Endodermal cell (in vitro differentiated cells): ENCODE data around the gene TNFRSF8. TPM values are rescaled to one million over a fixed set of nuclear protein-coding genes. Genes with fewer than 3 reads are reported as not detected.
"Not testable (repeated sequence)": the region's sequence is repeated elsewhere in the genome, so short reads cannot be mapped to it uniquely, and the experiment has no call there.

Source experiments
- DNase-seq: peaks from one replicate; pipeline ENCODE4 v3.0.0-alpha.2; 2017
- H3K27ac ChIP-seq: 2 replicates; pipeline ENCODE4 v1.5.1; 2013; ENCODE audit warnings: mild to moderate bottlenecking, low read depth, low read length, moderate library complexity
- H3K27me3 ChIP-seq: 2 replicates; pipeline ENCODE4 v1.6.1; 2013; ENCODE audit warnings: mild to moderate bottlenecking, low read length, moderate library complexity; ENCODE audit not compliant: insufficient read depth, control insufficient read depth, poor library complexity, severe bottlenecking
- H3K36me3 ChIP-seq: 2 replicates; pipeline ENCODE4 v1.7.0; 2013; ENCODE audit warnings: mild to moderate bottlenecking, low read length, moderate library complexity; ENCODE audit not compliant: control insufficient read depth, insufficient read depth
- H3K4me1 ChIP-seq: one replicate; pipeline ENCODE4 v1.7.0; 2013; ENCODE audit warnings: low read length; ENCODE audit not compliant: control insufficient read depth, insufficient read depth
- H3K4me3 ChIP-seq: 2 replicates; pipeline ENCODE4 v1.5.1; 2013; ENCODE audit warnings: mild to moderate bottlenecking, low read length, moderate library complexity
- H3K9ac ChIP-seq: 2 replicates; pipeline ENCODE4 v1.6.1; 2013; ENCODE audit warnings: mild to moderate bottlenecking, low read length, moderate library complexity; ENCODE audit not compliant: poor library complexity, severe bottlenecking; ENCODE audit errors: extremely low read depth
- H3K9me3 ChIP-seq: 2 replicates; pipeline ENCODE4 v1.6.1; 2013; ENCODE audit warnings: mild to moderate bottlenecking, low read length, moderate library complexity; ENCODE audit not compliant: control insufficient read depth
- H3K27ac Mint-ChIP-seq: 2 replicates; pipeline ENCODE4 v1.8.0; 2020; ENCODE audit warnings: mixed read lengths
- H3K27me3 Mint-ChIP-seq: 2 replicates; pipeline ENCODE4 v1.8.0; 2021; ENCODE audit warnings: mild to moderate bottlenecking, mixed read lengths; ENCODE audit not compliant: insufficient read depth
- H3K36me3 Mint-ChIP-seq: 2 replicates; pipeline ENCODE4 v1.8.0; 2020; ENCODE audit warnings: low read depth, mixed read lengths
- H3K4me1 Mint-ChIP-seq: 2 replicates; pipeline ENCODE4 v1.8.0; 2020; ENCODE audit warnings: mixed read lengths
- H3K4me3 Mint-ChIP-seq: 2 replicates; pipeline ENCODE4 v1.8.0; 2020; ENCODE audit warnings: mild to moderate bottlenecking, moderate library complexity, mixed read lengths
- H3K9me3 Mint-ChIP-seq: 2 replicates; pipeline ENCODE4 v1.8.0; 2020; ENCODE audit warnings: mild to moderate bottlenecking, mixed read lengths
- CTCF ChIP-seq: fragments of 200-600 bp; sonication (generic); conservative IDR thresholded peaks from 2 replicates; pipeline ENCODE4 v1.5.0; 2021; ENCODE audit warnings: antibody characterized with exemption, mild to moderate bottlenecking
- WGBS, 2 experiments: methylation state at CpG; one replicate each; pipeline versions ENCODE4 v1.1.5 to v1.1.7; 2013; ENCODE audit warnings: missing lambda C conversion rate in 2 of 2, mixed read lengths in 1 of 2; ENCODE audit not compliant: insufficient coverage in 1 of 2, insufficient read length in 1 of 2; 5-methylcytosine and 5-hydroxymethylcytosine counted together
- total RNA-seq, 2 donors: library from RNA; stranded (reverse); fragmentation: NEBNext Ultra II Directional in 1 of 2; extraction: Animal tissue kit (Norgen Biotek cat#: 25700) in 1 of 2; gene quantifications; 2 replicates in 1 of 2; 3 replicates in 1 of 2; pipeline ENCODE4 v1.2.1, GENCODE V29; 2021

Gene TNFRSF8
- total RNA-seq, 2 donors from 2014 or later, result 0.69 to 2.3 TPM

GRCh38 chr1:12106861-12107260 lies 43.8 kb downstream of the TNFRSF8 start:
- H3K36me3 ChIP-seq, H3K27ac ChIP-seq, H3K4me1 Mint-ChIP-seq, H3K4me3 ChIP-seq, H3K4me3 Mint-ChIP-seq, H3K9ac ChIP-seq, H3K36me3 Mint-ChIP-seq, H3K9me3 Mint-ChIP-seq, H3K9me3 ChIP-seq, H3K4me1 ChIP-seq, H3K27me3 ChIP-seq, H3K27ac Mint-ChIP-seq, H3K27me3 Mint-ChIP-seq: not testable (repeated sequence)
- 89 to 92% methylated on average over 7 to 9 of the region's 9 CpGs for WGBS, 2 experiments
- peak; percentile 73 for DNase-seq
- peak; percentile 80 for TF ChIP-seq CTCF

GRCh38 chr1:12107718-12108117 lies 44.6 kb downstream of the TNFRSF8 start:
- Histone ChIP-seq H3K27me3 (no peaks in the 10 kb centered on the region), H3K36me3 (no peaks in the 10 kb centered on the region), H3K4me3 (no peak overlapping the region), H3K9me3 (no peaks in the 10 kb centered on the region), H3K27ac (no peak overlapping the region), H3K9ac (no peak overlapping the region), H3K4me1 (no peaks in the 10 kb centered on the region)
- no peak for DNase-seq
- WGBS, 2 experiments, result 95% methylated on average over 9 to 13 of the region's 13 CpGs
- Mint-ChIP-seq H3K4me1 (no peaks in the 10 kb centered on the region), H3K36me3 (no peaks in the 10 kb centered on the region), H3K4me3 (no peak overlapping the region), H3K27me3 (no peaks in the 10 kb centered on the region), H3K9me3 (no peaks in the 10 kb centered on the region), H3K27ac (no peak overlapping the region)
- no peak for TF ChIP-seq CTCF

GRCh38 chr1:12109901-12110300 lies 46.8 kb downstream of the TNFRSF8 start:
- Mint-ChIP-seq H3K4me3 (no peak overlapping the region), H3K36me3 (no peaks in the 10 kb centered on the region), H3K27ac (no peak overlapping the region), H3K9me3 (no peaks in the 10 kb centered on the region), H3K27me3 (no peaks in the 10 kb centered on the region), H3K4me1 (peaks cover 2% of the 10 kb centered on the region)
- WGBS, 2 experiments, result 91 to 95% methylated on average over 5 to 10 of the region's 10 CpGs
- no peak overlapping the region for H3K4me3 ChIP-seq
- H3K9me3 ChIP-seq, result no peaks in the 10 kb centered on the region
- no peaks in the 10 kb centered on the region for H3K36me3 ChIP-seq
- H3K4me1 ChIP-seq, result no peaks in the 10 kb centered on the region
- no peak for TF ChIP-seq CTCF
- no peak overlapping the region for H3K27ac ChIP-seq
- H3K27me3 ChIP-seq, result no peaks in the 10 kb centered on the region
- H3K9ac ChIP-seq, result no peak overlapping the region
- DNase-seq, result no peak
